Glutamatergic neuron (in vitro differentiated cells): ENCODE results near the gene RPL15. TPM values are rescaled to one million over a fixed set of nuclear protein-coding genes. Genes with fewer than 3 reads are reported as not detected.

Experiments
- DNase-seq: peaks from one replicate; pipeline ENCODE4 v3.0.0; 2022
- H3K27ac Mint-ChIP-seq: one replicate; pipeline ENCODE4 v1.8.0; 2020; ENCODE audit warnings: mild to moderate bottlenecking, mixed read lengths, inconsistent platforms; ENCODE audit not compliant: unreplicated experiment
- H3K27me3 Mint-ChIP-seq: one replicate; pipeline ENCODE4 v1.8.0; 2020; ENCODE audit warnings: mild to moderate bottlenecking, moderate library complexity, mixed read lengths, inconsistent platforms; ENCODE audit not compliant: unreplicated experiment
- H3K36me3 Mint-ChIP-seq: one replicate; pipeline ENCODE4 v1.8.0; 2020; ENCODE audit warnings: mild to moderate bottlenecking, mixed read lengths, inconsistent platforms; ENCODE audit not compliant: unreplicated experiment
- H3K4me1 Mint-ChIP-seq: one replicate; pipeline ENCODE4 v1.8.0; 2020; ENCODE audit warnings: mild to moderate bottlenecking, low read depth, mixed read lengths, inconsistent platforms; ENCODE audit not compliant: unreplicated experiment
- H3K4me3 Mint-ChIP-seq: one replicate; pipeline ENCODE4 v1.8.0; 2020; ENCODE audit warnings: mild to moderate bottlenecking, mixed read lengths, inconsistent platforms; ENCODE audit not compliant: unreplicated experiment
- H3K9me3 Mint-ChIP-seq: one replicate; pipeline ENCODE4 v1.8.0; 2020; ENCODE audit warnings: mild to moderate bottlenecking, moderate library complexity, mixed read lengths, inconsistent platforms; ENCODE audit not compliant: unreplicated experiment
- CTCF ChIP-seq: fragments of 200-600 bp; sonication (generic); IDR thresholded peaks from one replicate; pipeline ENCODE4 v1.5.0; 2021; ENCODE audit not compliant: partially characterized antibody, unreplicated experiment
- total RNA-seq: library from RNA; stranded (reverse); fragmentation: NEBNext Ultra II Directional; extraction: Animal tissue kit (Norgen Biotek cat#: 25700); gene quantifications from one replicate; pipeline ENCODE4 v1.2.1, GENCODE V29; 2021; ENCODE audit not compliant: unreplicated experiment

RPL15 gene
- total RNA-seq, 1 donor from 2014 or later = 1,377 TPM

GRCh38 chr3:23959135-23959900 is 42.4 kb downstream of the RPL15 start:
- no peak for TF ChIP-seq CTCF
- H3K4me1 Mint-ChIP-seq = no peaks in the 10 kb centered on the region
- H3K4me3 Mint-ChIP-seq = no peak overlapping the region
- H3K27ac Mint-ChIP-seq = no peak overlapping the region
- no peaks in the 10 kb centered on the region for H3K9me3 Mint-ChIP-seq
- H3K27me3 Mint-ChIP-seq = no peaks in the 10 kb centered on the region
- DNase-seq = no peak
- no peaks in the 10 kb centered on the region for H3K36me3 Mint-ChIP-seq

- Mint-ChIP-seq H3K4me1 (no peaks in the 10 kb centered on the region), H3K9me3 (no peaks in the 10 kb centered on the region), H3K36me3 (no peaks in the 10 kb centered on the region), H3K27ac (no peak overlapping the region), H3K27me3 (no peaks in the 10 kb centered on the region), H3K4me3 (no peak overlapping the region)
- no peak for TF ChIP-seq CTCF
- no peak for DNase-seq
Measured at GRCh38 chr3:23960649-23961048, 43.7 kb downstream of the RPL15 start.

GRCh38 chr3:23961066-23961465 is 44.1 kb downstream of the RPL15 start:
- DNase-seq = no peak
- Mint-ChIP-seq H3K27ac (no peak overlapping the region), H3K36me3 (no peaks in the 10 kb centered on the region), H3K4me1 (no peaks in the 10 kb centered on the region), H3K9me3 (no peaks in the 10 kb centered on the region), H3K4me3 (no peak overlapping the region), H3K27me3 (no peaks in the 10 kb centered on the region)
- TF ChIP-seq CTCF = no peak

- no peaks in the 10 kb centered on the region for H3K9me3 Mint-ChIP-seq
- DNase-seq = no peak
- H3K27me3 Mint-ChIP-seq = no peaks in the 10 kb centered on the region
- H3K27ac Mint-ChIP-seq = no peak overlapping the region
- H3K4me3 Mint-ChIP-seq = no peak overlapping the region
- H3K36me3 Mint-ChIP-seq = no peaks in the 10 kb centered on the region
- no peak for TF ChIP-seq CTCF
- no peaks in the 10 kb centered on the region for H3K4me1 Mint-ChIP-seq
Measured at GRCh38 chr3:23961913-23962312, 45.0 kb downstream of the RPL15 start.

- H3K36me3 Mint-ChIP-seq = no peaks in the 10 kb centered on the region
- DNase-seq = no peak
- H3K4me1 Mint-ChIP-seq = no peaks in the 10 kb centered on the region
- no peak overlapping the region for H3K27ac Mint-ChIP-seq
- H3K27me3 Mint-ChIP-seq = no peaks in the 10 kb centered on the region
- TF ChIP-seq CTCF = no peak
- H3K9me3 Mint-ChIP-seq = no peaks in the 10 kb centered on the region
- H3K4me3 Mint-ChIP-seq = no peak overlapping the region
Measured at GRCh38 chr3:23964537-23965235, 47.8 kb downstream of the RPL15 start.
